OCI-LY7 (cell line): ENCODE data around the gene CDC42BPA.

ENCODE experiments used
- EZH2phosphoT487 ChIP-seq: fragments of 200-600 bp; sonication (generic); IDR thresholded peaks from 2 replicates; pipeline ENCODE4 v1.6.1; 2018; ENCODE audit warnings: low read depth, borderline replicate concordance, mild to moderate bottlenecking, mixed run types, antibody characterized with exemption, low read length, moderate library complexity, mixed read lengths
- TF ChIP-seq, protein P1 (sequence below): fragments of 200-600 bp; sonication (generic); conservative IDR thresholded peaks from 2 replicates; pipeline ENCODE4 v1.5.1; 2014; ENCODE audit warnings: mild to moderate bottlenecking, antibody characterized with exemption, low read length, moderate library complexity, mixed read lengths

DNA sequence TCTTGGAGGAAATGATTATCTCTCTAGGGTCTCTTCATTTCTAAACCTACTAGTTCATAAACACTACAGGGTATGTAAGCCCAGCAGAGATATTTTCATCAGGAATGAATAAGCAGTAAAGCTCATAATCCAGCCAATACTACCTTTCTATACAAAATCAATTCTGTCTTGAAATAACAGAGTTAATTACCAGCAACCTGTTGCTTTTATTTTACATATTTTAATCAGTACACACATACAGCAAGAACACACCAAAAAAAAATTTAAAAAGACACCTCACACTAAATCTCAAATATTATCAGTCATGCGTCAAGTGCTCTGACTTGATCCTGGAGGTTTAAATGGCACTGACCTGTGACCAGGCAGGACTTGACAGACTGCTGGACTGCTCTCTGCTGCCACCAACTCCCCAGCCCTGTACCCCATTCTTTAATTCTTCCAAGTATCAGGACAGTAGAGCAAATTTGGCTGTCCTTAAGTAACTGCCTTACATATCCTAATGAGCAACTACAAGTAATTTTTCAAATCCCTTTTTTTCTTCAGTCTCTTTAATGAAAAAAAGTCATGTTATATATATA is 98.5 kb downstream of the CDC42BPA start:
- TF ChIP-seq, protein P1, sequence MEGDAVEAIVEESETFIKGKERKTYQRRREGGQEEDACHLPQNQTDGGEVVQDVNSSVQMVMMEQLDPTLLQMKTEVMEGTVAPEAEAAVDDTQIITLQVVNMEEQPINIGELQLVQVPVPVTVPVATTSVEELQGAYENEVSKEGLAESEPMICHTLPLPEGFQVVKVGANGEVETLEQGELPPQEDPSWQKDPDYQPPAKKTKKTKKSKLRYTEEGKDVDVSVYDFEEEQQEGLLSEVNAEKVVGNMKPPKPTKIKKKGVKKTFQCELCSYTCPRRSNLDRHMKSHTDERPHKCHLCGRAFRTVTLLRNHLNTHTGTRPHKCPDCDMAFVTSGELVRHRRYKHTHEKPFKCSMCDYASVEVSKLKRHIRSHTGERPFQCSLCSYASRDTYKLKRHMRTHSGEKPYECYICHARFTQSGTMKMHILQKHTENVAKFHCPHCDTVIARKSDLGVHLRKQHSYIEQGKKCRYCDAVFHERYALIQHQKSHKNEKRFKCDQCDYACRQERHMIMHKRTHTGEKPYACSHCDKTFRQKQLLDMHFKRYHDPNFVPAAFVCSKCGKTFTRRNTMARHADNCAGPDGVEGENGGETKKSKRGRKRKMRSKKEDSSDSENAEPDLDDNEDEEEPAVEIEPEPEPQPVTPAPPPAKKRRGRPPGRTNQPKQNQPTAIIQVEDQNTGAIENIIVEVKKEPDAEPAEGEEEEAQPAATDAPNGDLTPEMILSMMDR = no peak
- TF ChIP-seq EZH2phosphoT487 = no peak
